ENCODE measurements around the gene CLPSL2.
"Not testable (repeated sequence)": the region's sequence is repeated elsewhere in the genome, so short reads cannot be mapped to it uniquely, and the experiment has no call there.

GRCh38 chr6:35734319-35734718 lies 42.1 kb upstream of the CLPSL2 start:
- TF ChIP-seq EZH2 (IDR thresholded peaks at IDR 0.05; ENCODE audit: borderline replicate concordance, low read depth, low read length, severe bottlenecking); CTCF (IDR thresholded peaks at IDR 0.05; ENCODE audit: borderline replicate concordance, extremely low read depth, low read length, poor library complexity, severe bottlenecking): not testable (repeated sequence)

Data from DND-41 (cell line).